ENCODE measurements around the gene GRM4. TPM values are rescaled to one million over a fixed set of nuclear protein-coding genes. Genes with fewer than 3 reads are reported as not detected.
A peak's percentile ranks its signal among the peaks of the same experiment; 100 is the strongest.

The GRM4 gene
- total RNA-seq, 4 donors from 2014 or later = 0.19 TPM; not detected in 3

- no peak overlapping the region for H3K4me3 ChIP-seq (ENCODE audit: low read depth, poor library complexity, severe bottlenecking)
- intact Hi-C loops (cut with DNase I; ENCODE audit: low total_unique reads) = no loop called here
- 63 to 67% methylated on average over 8 of the region's 8 CpGs for WGBS, 2 donors
- no peak for TF ChIP-seq POLR2A (IDR thresholded peaks at IDR 0.05)
- TF ChIP-seq, protein P1, sequence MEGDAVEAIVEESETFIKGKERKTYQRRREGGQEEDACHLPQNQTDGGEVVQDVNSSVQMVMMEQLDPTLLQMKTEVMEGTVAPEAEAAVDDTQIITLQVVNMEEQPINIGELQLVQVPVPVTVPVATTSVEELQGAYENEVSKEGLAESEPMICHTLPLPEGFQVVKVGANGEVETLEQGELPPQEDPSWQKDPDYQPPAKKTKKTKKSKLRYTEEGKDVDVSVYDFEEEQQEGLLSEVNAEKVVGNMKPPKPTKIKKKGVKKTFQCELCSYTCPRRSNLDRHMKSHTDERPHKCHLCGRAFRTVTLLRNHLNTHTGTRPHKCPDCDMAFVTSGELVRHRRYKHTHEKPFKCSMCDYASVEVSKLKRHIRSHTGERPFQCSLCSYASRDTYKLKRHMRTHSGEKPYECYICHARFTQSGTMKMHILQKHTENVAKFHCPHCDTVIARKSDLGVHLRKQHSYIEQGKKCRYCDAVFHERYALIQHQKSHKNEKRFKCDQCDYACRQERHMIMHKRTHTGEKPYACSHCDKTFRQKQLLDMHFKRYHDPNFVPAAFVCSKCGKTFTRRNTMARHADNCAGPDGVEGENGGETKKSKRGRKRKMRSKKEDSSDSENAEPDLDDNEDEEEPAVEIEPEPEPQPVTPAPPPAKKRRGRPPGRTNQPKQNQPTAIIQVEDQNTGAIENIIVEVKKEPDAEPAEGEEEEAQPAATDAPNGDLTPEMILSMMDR (IDR thresholded peaks at IDR 0.05) = no peak
- peak in 1 of 2 donors; percentile 42 for DNase-seq (ENCODE audit: low spot score in 2 of 2)
Measured at GRCh38 chr6:34182751-34183531, 37.1 kb upstream of the GRM4 start.

DNA sequence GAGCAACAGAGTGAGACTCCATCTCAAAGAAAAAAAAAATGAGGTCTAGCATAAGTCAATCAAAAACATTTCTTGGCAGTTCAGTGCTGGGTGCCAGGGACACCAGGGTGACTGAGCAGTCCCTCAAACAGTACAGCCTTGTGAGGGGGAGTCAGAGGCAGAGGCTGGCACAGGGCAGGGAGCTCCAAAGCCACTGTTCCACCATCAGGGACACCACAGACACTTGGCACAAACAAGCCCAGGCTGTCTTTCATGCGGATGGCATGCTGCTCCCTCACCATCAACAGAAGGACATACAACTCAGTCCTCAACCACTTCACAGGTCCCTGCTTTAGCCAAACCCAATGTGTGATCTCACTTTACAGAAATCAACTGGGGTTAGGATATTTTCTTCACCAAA lies 36.0 kb upstream of the GRM4 start:
- intact Hi-C loops (cut with DNase I; ENCODE audit: low total_unique reads) = no loop called here
- no peak overlapping the region for H3K4me3 ChIP-seq (ENCODE audit: low read depth, poor library complexity, severe bottlenecking)
- 40 to 71% methylated on average over 1 of the region's 1 CpG for WGBS, 2 donors
- DNase-seq (ENCODE audit: low spot score in 2 of 2) = peak in 1 of 2 donors; percentile 61
- TF ChIP-seq POLR2A (IDR thresholded peaks at IDR 0.05) = no peak
- TF ChIP-seq, protein P1 (IDR thresholded peaks at IDR 0.05) = no peak

- H3K4me3 ChIP-seq (ENCODE audit: low read depth, poor library complexity, severe bottlenecking) = no peak overlapping the region
- peak in 1 of 2 donors; percentile 79 for DNase-seq (ENCODE audit: low spot score in 2 of 2)
- intact Hi-C loops (cut with DNase I; ENCODE audit: low total_unique reads) = no loop called here
- 48 to 61% methylated on average over 12 of the region's 12 CpGs for WGBS, 2 donors
- TF ChIP-seq, protein P1 (IDR thresholded peaks at IDR 0.05) = no peak
- no peak for TF ChIP-seq POLR2A (IDR thresholded peaks at IDR 0.05)
Measured at GRCh38 chr6:34179106-34179720, 33.3 kb upstream of the GRM4 start.

GRCh38 chr6:34178357-34179105 lies 32.6 kb upstream of the GRM4 start:
- no peak overlapping the region for H3K4me3 ChIP-seq (ENCODE audit: low read depth, poor library complexity, severe bottlenecking)
- intact Hi-C loops (cut with DNase I; ENCODE audit: low total_unique reads) = no loop called here
- peak in 1 of 2 donors; percentile 45 for DNase-seq (ENCODE audit: low spot score in 2 of 2)
- TF ChIP-seq, protein P1 (IDR thresholded peaks at IDR 0.05) = no peak
- TF ChIP-seq POLR2A (IDR thresholded peaks at IDR 0.05) = no peak
- 91 to 92% methylated on average over 12 to 19 of the region's 19 CpGs for WGBS, 2 donors

DNA sequence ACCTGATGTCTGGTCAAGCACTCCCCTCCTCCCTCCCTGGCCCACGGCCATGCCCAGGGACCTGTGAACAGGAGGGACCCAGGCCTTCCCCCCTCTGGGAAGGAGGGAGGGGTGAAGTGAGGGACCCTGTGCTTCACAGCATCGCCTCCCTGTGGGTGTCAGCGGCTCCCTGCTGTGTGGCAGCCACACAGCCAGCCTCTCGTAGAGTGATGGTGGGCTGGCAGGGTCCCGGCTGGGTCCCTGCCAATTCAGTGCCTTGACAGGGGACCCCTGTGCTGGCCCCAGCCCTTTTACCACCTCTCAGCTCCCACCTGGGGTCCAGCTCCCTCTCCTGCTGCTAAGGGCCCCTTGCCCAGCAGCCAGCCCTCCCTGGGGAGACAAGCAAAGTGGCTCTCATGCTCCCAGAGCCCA lies 31.3 kb upstream of the GRM4 start:
- intact Hi-C loops (cut with DNase I; ENCODE audit: low total_unique reads) = no loop called here
- no peak for TF ChIP-seq POLR2A (IDR thresholded peaks at IDR 0.05)
- TF ChIP-seq, protein P1 (IDR thresholded peaks at IDR 0.05) = no peak
- H3K4me3 ChIP-seq (ENCODE audit: low read depth, poor library complexity, severe bottlenecking) = no peak overlapping the region
- DNase-seq (ENCODE audit: low spot score in 2 of 2) = no peak
- WGBS, 2 donors = 90 to 97% methylated on average over 3 of the region's 5 CpGs
